ENCODE measurements around the gene IGSF23.
"Not testable (repeated sequence)": the region's sequence is repeated elsewhere in the genome, so short reads cannot be mapped to it uniquely, and the experiment has no call there.

- TF ChIP-seq CTCF, POLR2A (IDR thresholded peaks at IDR 0.05): not testable (repeated sequence)
Measured at GRCh38 chr19:44684396-44684795, 71.0 kb downstream of the IGSF23 start.
